Sigmoid colon (tissue), 7 donors: Measurements from ENCODE around the gene PHTF2. TPM values are rescaled to one million over a fixed set of nuclear protein-coding genes. Genes with fewer than 3 reads are reported as not detected.

ENCODE experiments used
- DNase-seq: peaks from one replicate; pipeline ENCODE4 v3.0.0-alpha.2; 2019
- H3K27ac ChIP-seq, 4 donors: fragments of 200-600 bp; sonication (generic); one replicate each; pipeline ENCODE4 v1.5.1; 2016 to 2019; ENCODE audit warnings: mild to moderate bottlenecking in 1 of 4
- H3K27me3 ChIP-seq, 3 donors: fragments of 200-600 bp; sonication (generic); one replicate each; pipeline ENCODE4 v1.5.1; 2019; ENCODE audit warnings: mild to moderate bottlenecking in 1 of 3
- H3K36me3 ChIP-seq, 4 donors: fragments of 200-600 bp; sonication (generic); one replicate each; pipeline ENCODE4 v1.5.1; 2016 to 2019
- H3K4me1 ChIP-seq, 4 donors: fragments of 200-600 bp; sonication (generic); one replicate each; pipeline ENCODE4 v1.5.1; 2017 to 2019
- H3K4me3 ChIP-seq, 4 donors: fragments of 200-600 bp; sonication (generic); one replicate each; pipeline ENCODE4 v1.5.1; 2017 to 2019; ENCODE audit warnings: mild to moderate bottlenecking in 2 of 4, moderate library complexity in 1 of 4
- H3K9me3 ChIP-seq, 4 donors: fragments of 200-600 bp in 3 of 4; sonication (generic) in 3 of 4; one replicate each; pipeline versions ENCODE4 v1.5.1 to v1.6.1; 2013 to 2019
- EP300 ChIP-seq, 4 donors: sonication (generic); formaldehyde crosslinking; IDR thresholded peaks; one replicate each; pipeline ENCODE4 v1.6.1; 2017; ENCODE audit warnings: antibody characterized with exemption in 4 of 4
- POLR2A ChIP-seq, 2 donors: fragments of 450-650 bp; IDR thresholded peaks; one replicate each; pipeline ENCODE4 v1.6.1; 2016; ENCODE audit warnings: antibody characterized with exemption in 2 of 2, mild to moderate bottlenecking in 2 of 2, moderate library complexity in 2 of 2
- POLR2AphosphoS5 ChIP-seq, 4 donors: sonication (generic); formaldehyde crosslinking; IDR thresholded peaks; one replicate each; pipeline ENCODE4 v1.6.1; 2017; ENCODE audit warnings: antibody characterized with exemption in 4 of 4
- WGBS, 2 donors: extraction: QIAGEN DNeasy Blood & Tissue Kit; methylation state at CpG; one replicate each; pipeline ENCODE4 v1.1.7; 2013; 5-methylcytosine and 5-hydroxymethylcytosine counted together
- intact Hi-C: fragments of 100-400 bp; cut with DNase I; formaldehyde crosslinking; loops from one replicate; pipeline ENCODE4 v1.15.1; 2023
- polyA plus RNA-seq, 3 donors: library from polyadenylated mRNA; stranded (reverse); fragments of 200-250 nt; gene quantifications; one replicate each; pipeline ENCODE4 v1.2.3, GENCODE V29; 2013
- total RNA-seq, 4 donors: library from RNA; depleted of rRNA; stranded (reverse); fragments of >200 nt; gene quantifications; one replicate each; pipeline ENCODE4 v1.1.0, GENCODE V29; 2016
- TF ChIP-seq, protein P1 (sequence below), 4 experiments: fragments of 450-650 bp in 3 of 4; fragments of 200-600 bp in 1 of 4; IDR thresholded peaks; one replicate each; pipeline ENCODE4 v1.5.1; 2016 to 2019; ENCODE audit warnings: antibody characterized with exemption in 4 of 4, mild to moderate bottlenecking in 3 of 4, moderate library complexity in 2 of 4
- donor health status: healthy with polysubstance abuse.
- donor health status: Bipolar disorder and iron deficiency.
- donor health status: healthy.

PHTF2 gene
- 10 to 100 TPM; 17.4 to 19.3 (median 18.6) TPM for total RNA-seq
- polyA plus RNA-seq: 1 to 10 TPM; 2.3 to 7.3 (median 2.4) TPM

DNA sequence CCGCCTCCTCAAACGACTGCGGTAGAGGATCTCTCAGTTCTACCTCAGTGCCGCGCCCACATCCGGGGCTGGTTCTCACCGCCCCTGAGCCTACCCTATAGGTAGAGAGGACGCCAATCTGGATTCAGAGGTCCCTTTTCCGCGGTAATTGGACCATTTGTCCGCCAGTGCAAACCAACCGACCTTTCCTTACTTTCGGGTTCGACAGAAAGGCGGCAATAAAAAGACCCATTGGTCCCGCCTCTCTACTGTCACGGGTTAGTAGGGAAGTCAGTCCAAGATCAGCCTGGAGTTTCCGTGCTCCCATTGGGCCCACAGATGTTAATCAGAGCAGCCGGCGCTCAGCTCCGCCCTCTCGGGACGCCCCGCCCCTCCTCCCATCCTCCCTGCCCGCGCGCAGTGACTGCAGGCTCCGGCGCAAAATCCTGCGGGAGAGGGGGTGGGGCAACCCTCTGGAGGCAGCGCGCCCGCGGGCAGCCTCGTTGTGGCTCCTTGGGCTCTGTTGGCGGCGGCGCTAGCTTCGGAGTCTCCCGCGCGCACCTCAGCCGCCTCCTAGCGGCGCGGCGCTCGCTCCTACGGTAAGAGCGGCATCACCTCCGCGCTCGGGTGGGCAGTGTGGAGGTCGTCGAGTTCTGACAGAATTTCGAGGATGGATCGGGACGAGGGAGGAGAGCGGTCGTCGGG lies at the start of gene PHTF2, which contains the start of gene TMEM60:
Gene PHTF2, plus strand, starts transcription at position 380 of the 684 bp plus-strand sequence.
Gene TMEM60, minus strand, starts transcription at position 41 of the 684 bp plus-strand sequence. CDS start 4,061 bp downstream, outside the sequence.
- peaks cover 0 to 30% (median 27%) of the 10 kb centered on the region in 4 donors for H3K4me1 ChIP-seq
- peak in 2 of 4 donors; percentile 39 to 55 for TF ChIP-seq EP300 (IDR thresholded peaks at IDR 0.05)
- TF ChIP-seq, protein P1, sequence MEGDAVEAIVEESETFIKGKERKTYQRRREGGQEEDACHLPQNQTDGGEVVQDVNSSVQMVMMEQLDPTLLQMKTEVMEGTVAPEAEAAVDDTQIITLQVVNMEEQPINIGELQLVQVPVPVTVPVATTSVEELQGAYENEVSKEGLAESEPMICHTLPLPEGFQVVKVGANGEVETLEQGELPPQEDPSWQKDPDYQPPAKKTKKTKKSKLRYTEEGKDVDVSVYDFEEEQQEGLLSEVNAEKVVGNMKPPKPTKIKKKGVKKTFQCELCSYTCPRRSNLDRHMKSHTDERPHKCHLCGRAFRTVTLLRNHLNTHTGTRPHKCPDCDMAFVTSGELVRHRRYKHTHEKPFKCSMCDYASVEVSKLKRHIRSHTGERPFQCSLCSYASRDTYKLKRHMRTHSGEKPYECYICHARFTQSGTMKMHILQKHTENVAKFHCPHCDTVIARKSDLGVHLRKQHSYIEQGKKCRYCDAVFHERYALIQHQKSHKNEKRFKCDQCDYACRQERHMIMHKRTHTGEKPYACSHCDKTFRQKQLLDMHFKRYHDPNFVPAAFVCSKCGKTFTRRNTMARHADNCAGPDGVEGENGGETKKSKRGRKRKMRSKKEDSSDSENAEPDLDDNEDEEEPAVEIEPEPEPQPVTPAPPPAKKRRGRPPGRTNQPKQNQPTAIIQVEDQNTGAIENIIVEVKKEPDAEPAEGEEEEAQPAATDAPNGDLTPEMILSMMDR (IDR thresholded peaks at IDR 0.05): peak; percentile 35 to 54 (median 46)
- TF ChIP-seq POLR2AphosphoS5 (IDR thresholded peaks at IDR 0.05): peak; percentile 83 to 94 (median 86)
- TF ChIP-seq POLR2A (IDR thresholded peaks at IDR 0.05): peak in 1 of 2 donors; percentile 69
- H3K36me3 ChIP-seq: peaks cover 0 to 9% (median 0%) of the 10 kb centered on the region in 4 donors
- peak within 1 kb of the TSS; percentile 88 to 94 (median 91) for H3K27ac ChIP-seq
- H3K9me3 ChIP-seq: no peaks in the 10 kb centered on the region
- DNase-seq: peak; percentile 99
- peak within 1 kb of the TSS; percentile 71 to 95 (median 78) for H3K4me3 ChIP-seq
- intact Hi-C loops: loop anchor here (5.0 kb wide), 3 partner anchors 36 to 261 kb away; partner anchors contain the start of gene PTPN12
- H3K27me3 ChIP-seq: no peaks in the 10 kb centered on the region
- WGBS, 2 donors: 0% methylated on average over 61 of the region's 61 CpGs

DNA sequence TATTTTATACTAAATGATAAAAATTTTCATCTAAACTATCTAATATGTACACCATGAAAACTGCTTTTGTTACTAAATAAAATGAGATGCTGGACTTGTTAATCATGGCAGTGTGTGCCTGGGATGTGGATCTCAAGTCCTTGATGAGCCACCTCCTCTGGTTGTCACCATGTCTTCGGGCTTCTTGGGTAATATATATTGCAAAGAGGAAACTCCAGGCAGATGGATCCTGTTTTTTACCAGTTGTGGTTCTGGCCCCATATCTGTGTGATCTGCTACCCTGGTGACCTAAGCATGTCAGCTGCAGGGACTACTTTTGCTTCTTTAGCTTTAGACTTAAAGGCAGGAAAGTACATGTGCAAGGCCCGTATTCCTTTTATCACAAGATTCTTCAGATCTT lies 46.6 kb upstream of the PHTF2 start:
- WGBS, 2 donors: 44 to 82% methylated on average over 2 of the region's 2 CpGs
- Histone ChIP-seq H3K4me1 (peaks cover 0 to 38% (median 21%) of the 10 kb centered on the region in 4 donors), H3K36me3 (peaks cover 0 to 25% (median 0%) of the 10 kb centered on the region in 4 donors), H3K9me3 (no peaks in the 10 kb centered on the region), H3K4me3 (no peak overlapping the region), H3K27me3 (no peaks in the 10 kb centered on the region), H3K27ac (no peak overlapping the region)
- TF ChIP-seq POLR2A (IDR thresholded peaks at IDR 0.05) (no peak), EP300 (IDR thresholded peaks at IDR 0.05) (no peak), POLR2AphosphoS5 (IDR thresholded peaks at IDR 0.05) (no peak)
- TF ChIP-seq, protein P1 (IDR thresholded peaks at IDR 0.05): no peak
- DNase-seq: no peak
- intact Hi-C loops: loop anchor here (10.0 kb wide), 1 partner anchor 47 kb away; no protein-coding TSS in a partner anchor

GRCh38 chr7:77753173-77753572 lies 45.4 kb upstream of the PHTF2 start:
- Histone ChIP-seq H3K4me3 (no peak overlapping the region), H3K4me1 (peaks cover 0 to 37% (median 17%) of the 10 kb centered on the region in 4 donors), H3K9me3 (no peaks in the 10 kb centered on the region), H3K36me3 (peaks cover 0 to 25% (median 0%) of the 10 kb centered on the region in 4 donors), H3K27me3 (no peaks in the 10 kb centered on the region), H3K27ac (no peak overlapping the region)
- intact Hi-C loops: loop anchor here (10.0 kb wide), 1 partner anchor 48 kb away; no protein-coding TSS in a partner anchor
- whole genome bisulfite sequencing, 2 donors: 51 to 61% methylated on average over 1 of the region's 1 CpG
- TF ChIP-seq POLR2A (IDR thresholded peaks at IDR 0.05) (no peak), POLR2AphosphoS5 (IDR thresholded peaks at IDR 0.05) (no peak), EP300 (IDR thresholded peaks at IDR 0.05) (no peak)
- TF ChIP-seq, protein P1 (IDR thresholded peaks at IDR 0.05): no peak
- DNase-seq: no peak

DNA sequence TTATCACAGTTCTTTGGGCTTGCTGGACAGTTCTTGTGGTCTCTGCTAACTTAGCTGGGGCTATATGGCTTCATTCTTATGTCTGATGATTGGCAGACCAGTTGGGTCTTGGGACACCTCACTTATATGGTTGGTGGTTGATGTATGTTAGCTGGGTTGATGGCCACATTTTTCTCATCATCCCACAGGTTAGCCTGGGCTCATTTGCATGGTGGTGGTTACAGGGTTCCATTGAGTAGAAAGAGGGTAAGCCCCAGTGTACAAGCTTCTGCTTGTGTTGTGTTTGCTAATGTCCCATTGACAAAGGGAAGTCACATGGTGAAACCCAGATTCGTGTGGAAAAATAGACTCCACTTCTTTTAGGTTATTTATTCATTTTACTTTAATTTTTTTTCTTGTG lies 41.0 kb upstream of the PHTF2 start:
- no peaks in the 10 kb centered on the region for H3K36me3 ChIP-seq
- 33 to 40% methylated on average over 1 of the region's 1 CpG for WGBS, 2 donors
- no peak overlapping the region for H3K4me3 ChIP-seq
- peaks cover 0 to 72% (median 36%) of the 10 kb centered on the region in 4 donors for H3K4me1 ChIP-seq
- no peaks in the 10 kb centered on the region for H3K9me3 ChIP-seq
- TF ChIP-seq, protein P1 (IDR thresholded peaks at IDR 0.05): no peak
- no peak for TF ChIP-seq POLR2A (IDR thresholded peaks at IDR 0.05)
- TF ChIP-seq EP300 (IDR thresholded peaks at IDR 0.05): no peak
- TF ChIP-seq POLR2AphosphoS5 (IDR thresholded peaks at IDR 0.05): no peak
- H3K27ac ChIP-seq: no peak overlapping the region
- H3K27me3 ChIP-seq: no peaks in the 10 kb centered on the region
- DNase-seq: no peak
- intact Hi-C loops: loop anchor here (10.0 kb wide), 1 partner anchor 53 kb away; no protein-coding TSS in a partner anchor
